GM06990 (cell line): ENCODE data around the gene CHST6.

ENCODE experiments used
- DNase-seq: peaks from one replicate; pipeline ENCODE4 v3.0.0-alpha.2; 2011; ENCODE audit not compliant: insufficient read length; ENCODE audit errors: extremely low read depth
- H3K27me3 ChIP-seq: replicated peaks from 2 replicates; pipeline ENCODE4 v1.6.0; 2011; ENCODE audit warnings: low read length; ENCODE audit not compliant: control insufficient read depth, insufficient read depth
- H3K36me3 ChIP-seq: 2 replicates; pipeline ENCODE4 v1.5.1; 2011; ENCODE audit warnings: low read length; ENCODE audit not compliant: control insufficient read depth, insufficient read depth
- H3K4me3 ChIP-seq: replicated peaks from 2 replicates; pipeline ENCODE4 v1.5.1; 2011; ENCODE audit warnings: low read depth, mild to moderate bottlenecking, control low read depth, low read length
- TF ChIP-seq, protein P1 (sequence below): IDR thresholded peaks from 2 replicates; pipeline ENCODE4 v1.5.1; 2011; ENCODE audit warnings: low read length, control low read depth, mild to moderate bottlenecking, inconsistent platforms; ENCODE audit not compliant: insufficient read depth, poor library complexity, severe bottlenecking

CHST6 gene

GRCh38 chr16:75482434-75483205 is 12.6 kb downstream of the CHST6 start:
- DNase-seq, result no peak
- no peaks in the 10 kb centered on the region for H3K36me3 ChIP-seq

GRCh38 chr16:75481475-75481874 is 13.8 kb downstream of the CHST6 start:
- Histone ChIP-seq H3K27me3 (no peaks in the 10 kb centered on the region), H3K36me3 (no peaks in the 10 kb centered on the region), H3K4me3 (no peak overlapping the region)
- TF ChIP-seq, protein P1, sequence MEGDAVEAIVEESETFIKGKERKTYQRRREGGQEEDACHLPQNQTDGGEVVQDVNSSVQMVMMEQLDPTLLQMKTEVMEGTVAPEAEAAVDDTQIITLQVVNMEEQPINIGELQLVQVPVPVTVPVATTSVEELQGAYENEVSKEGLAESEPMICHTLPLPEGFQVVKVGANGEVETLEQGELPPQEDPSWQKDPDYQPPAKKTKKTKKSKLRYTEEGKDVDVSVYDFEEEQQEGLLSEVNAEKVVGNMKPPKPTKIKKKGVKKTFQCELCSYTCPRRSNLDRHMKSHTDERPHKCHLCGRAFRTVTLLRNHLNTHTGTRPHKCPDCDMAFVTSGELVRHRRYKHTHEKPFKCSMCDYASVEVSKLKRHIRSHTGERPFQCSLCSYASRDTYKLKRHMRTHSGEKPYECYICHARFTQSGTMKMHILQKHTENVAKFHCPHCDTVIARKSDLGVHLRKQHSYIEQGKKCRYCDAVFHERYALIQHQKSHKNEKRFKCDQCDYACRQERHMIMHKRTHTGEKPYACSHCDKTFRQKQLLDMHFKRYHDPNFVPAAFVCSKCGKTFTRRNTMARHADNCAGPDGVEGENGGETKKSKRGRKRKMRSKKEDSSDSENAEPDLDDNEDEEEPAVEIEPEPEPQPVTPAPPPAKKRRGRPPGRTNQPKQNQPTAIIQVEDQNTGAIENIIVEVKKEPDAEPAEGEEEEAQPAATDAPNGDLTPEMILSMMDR, result no peak
- DNase-seq, result no peak

More at GRCh38 chr16:75482434-75483205, 12.6 kb downstream of the CHST6 start:
- Histone ChIP-seq H3K4me3 (no peak overlapping the region), H3K27me3 (no peaks in the 10 kb centered on the region)
- TF ChIP-seq, protein P1, result no peak

- no peaks in the 10 kb centered on the region for H3K27me3 ChIP-seq
- no peaks in the 10 kb centered on the region for H3K36me3 ChIP-seq
- H3K4me3 ChIP-seq, result no peak overlapping the region
- DNase-seq, result no peak
- TF ChIP-seq, protein P1, result no peak
Observed at GRCh38 chr16:75479421-75479990, 15.7 kb downstream of the CHST6 start.

DNA sequence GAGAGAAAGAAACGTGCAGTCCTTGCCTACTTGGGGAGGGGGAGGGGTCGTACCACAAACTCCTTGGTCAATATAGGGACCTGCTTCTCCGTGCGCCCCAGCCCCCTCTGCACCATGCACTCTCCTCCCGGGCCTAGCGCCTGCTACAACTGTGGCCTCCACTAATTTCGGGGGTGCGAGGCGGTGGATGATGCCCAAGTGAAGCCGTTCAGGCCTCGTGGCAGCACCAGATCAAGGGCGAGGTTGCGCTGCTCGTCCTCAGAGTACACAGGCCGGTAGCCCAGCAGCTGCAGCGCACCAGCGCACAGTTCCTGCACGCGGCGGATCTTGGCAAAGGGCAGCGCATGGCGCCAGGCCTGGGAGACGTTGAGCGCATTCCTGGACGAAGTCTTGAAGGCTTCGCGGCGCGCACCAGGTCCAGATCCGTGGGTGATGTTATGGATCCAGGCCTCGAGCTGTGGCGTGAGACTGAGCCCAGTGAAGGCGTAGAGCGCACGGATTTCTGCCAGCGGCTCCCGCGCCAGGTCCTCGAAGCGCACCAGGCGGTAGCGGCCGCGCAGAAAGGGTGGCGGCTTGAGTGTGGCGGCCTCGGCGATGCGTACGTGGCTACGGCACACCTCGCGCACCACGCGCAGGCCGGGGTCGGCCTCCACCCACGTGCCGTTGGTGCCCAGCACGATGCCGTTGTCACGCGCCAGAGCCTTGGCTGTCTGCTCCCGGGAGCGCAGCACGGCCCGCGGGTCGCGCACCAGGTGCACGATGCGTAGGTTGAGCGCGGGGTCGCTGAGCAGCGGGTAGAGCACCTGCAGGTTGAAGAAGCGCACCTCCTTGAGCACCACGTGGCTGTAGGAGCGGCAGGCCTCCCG is 16.5 kb downstream of the CHST6 start:
- H3K4me3 ChIP-seq, result no peak overlapping the region
- no peak for DNase-seq
- TF ChIP-seq, protein P1, result no peak
- no peaks in the 10 kb centered on the region for H3K27me3 ChIP-seq
- no peaks in the 10 kb centered on the region for H3K36me3 ChIP-seq

GRCh38 chr16:75477680-75478473 is 17.4 kb downstream of the CHST6 start:
- TF ChIP-seq, protein P1, result no peak
- DNase-seq, result no peak
- Histone ChIP-seq H3K27me3 (no peaks in the 10 kb centered on the region), H3K4me3 (no peak overlapping the region), H3K36me3 (no peaks in the 10 kb centered on the region)
